Upper lobe of left lung (tissue), 4 donors: ENCODE measurements around the gene PSAT1.
A peak's percentile ranks its signal among the peaks of the same experiment; 100 is the strongest.

Experiments used
- CTCF ChIP-seq, 6 experiments: fragments of 450-650 bp in 4 of 6; fragments of 200-600 bp in 2 of 6; sonication (generic) in 2 of 6; IDR thresholded peaks; one replicate each; pipeline ENCODE4 v1.5.1; 2016 to 2019; ENCODE audit warnings: antibody characterized with exemption in 6 of 6
- POLR2A ChIP-seq, 4 donors: fragments of 450-650 bp; IDR thresholded peaks; one replicate each; pipeline ENCODE4 v1.5.1; 2016 to 2017; ENCODE audit warnings: antibody characterized with exemption in 4 of 4, mild to moderate bottlenecking in 2 of 4

- TF ChIP-seq POLR2A (IDR thresholded peaks at IDR 0.05) (no peak), CTCF (IDR thresholded peaks at IDR 0.05) (peak in 3 of 6 experiments; percentile 24 to 36 (median 30))
Observed at GRCh38 chr9:78365748-78366697, 69.1 kb downstream of the PSAT1 start.
